WERI-Rb-1 (cell line): Measurements from ENCODE around the gene TRAPPC6A.
A peak's percentile ranks its signal among the peaks of the same experiment; 100 is the strongest.

Experiments used
- DNase-seq: peaks from one replicate; pipeline ENCODE4 v3.0.0-alpha.2; 2020
- H3K27ac ChIP-seq: fragments of 250-450 bp; sonication (Bioruptor Pico); 2 replicates; pipeline ENCODE4 v1.5.1; 2020; ENCODE audit warnings: mild to moderate bottlenecking, moderate library complexity
- H3K27me3 ChIP-seq: fragments of 250-450 bp; sonication (Bioruptor Pico); 2 replicates; pipeline ENCODE4 v1.5.1; 2021; ENCODE audit warnings: mild to moderate bottlenecking, low read depth, moderate library complexity; ENCODE audit not compliant: insufficient read depth, severe bottlenecking
- H3K36me3 ChIP-seq: fragments of 250-450 bp; sonication (Bioruptor Pico); 2 replicates; pipeline ENCODE4 v1.5.1; 2020; ENCODE audit warnings: mild to moderate bottlenecking, moderate library complexity
- H3K4me3 ChIP-seq: 2 replicates; pipeline ENCODE4 v1.5.1; 2011; ENCODE audit warnings: low read depth, mild to moderate bottlenecking, control low read depth, low read length
- H3K9me3 ChIP-seq: fragments of 250-450 bp; sonication (Bioruptor Pico); 2 replicates; pipeline ENCODE4 v1.5.1; 2021; ENCODE audit warnings: mild to moderate bottlenecking, moderate library complexity; ENCODE audit not compliant: severe bottlenecking
- CTCF ChIP-seq: IDR thresholded peaks from 2 replicates; pipeline ENCODE4 v1.5.1; 2011; ENCODE audit warnings: low read depth, mild to moderate bottlenecking, control low read depth, inconsistent platforms, low read length

The TRAPPC6A gene

GRCh38 chr19:45159971-45160324 is 18.1 kb downstream of the TRAPPC6A start:
- DNase-seq = peak; percentile 7
- no peaks in the 10 kb centered on the region; the same call in 1 of the 2 replicates for H3K36me3 ChIP-seq
- H3K27me3 ChIP-seq = no peaks in the 10 kb centered on the region
- TF ChIP-seq CTCF = no peak
- H3K4me3 ChIP-seq = no peak overlapping the region
- H3K27ac ChIP-seq = peak overlapping the region; percentile 26; the same call in 1 of the 2 replicates
- H3K9me3 ChIP-seq = no peaks in the 10 kb centered on the region

- Histone ChIP-seq H3K36me3 (no peaks in the 10 kb centered on the region), H3K9me3 (no peaks in the 10 kb centered on the region), H3K4me3 (no peak overlapping the region), H3K27me3 (no peaks in the 10 kb centered on the region), H3K27ac (peak overlapping the region; percentile 26; the same call in 1 of the 2 replicates)
- DNase-seq = peak; percentile 6
- no peak for TF ChIP-seq CTCF
These were observed 18.6 kb downstream of the TRAPPC6A start for GRCh38 chr19:45159210-45159970.

- no peaks in the 10 kb centered on the region for H3K27me3 ChIP-seq
- no peaks in the 10 kb centered on the region for H3K9me3 ChIP-seq
- H3K4me3 ChIP-seq = no peak overlapping the region
- no peak for DNase-seq
- no peaks in the 10 kb centered on the region for H3K36me3 ChIP-seq
- peak overlapping the region; percentile 49 for H3K27ac ChIP-seq
- no peak for TF ChIP-seq CTCF
These were observed 19.4 kb downstream of the TRAPPC6A start for GRCh38 chr19:45158503-45159209.

GRCh38 chr19:45156751-45157150 is 21.3 kb downstream of the TRAPPC6A start:
- Histone ChIP-seq H3K4me3 (no peak overlapping the region), H3K27me3 (no peaks in the 10 kb centered on the region), H3K27ac (peak overlapping the region; percentile 72), H3K9me3 (no peaks in the 10 kb centered on the region), H3K36me3 (peaks cover 8% of the 10 kb centered on the region)
- peak; percentile 27 for DNase-seq
- no peak for TF ChIP-seq CTCF

GRCh38 chr19:45156011-45156630 is 21.9 kb downstream of the TRAPPC6A start:
- no peak overlapping the region for H3K4me3 ChIP-seq
- H3K27me3 ChIP-seq = no peaks in the 10 kb centered on the region
- peak overlapping the region; percentile 72 for H3K27ac ChIP-seq
- no peaks in the 10 kb centered on the region for H3K9me3 ChIP-seq
- no peak for TF ChIP-seq CTCF
- H3K36me3 ChIP-seq = peaks cover 11% of the 10 kb centered on the region
- peak; percentile 93 for DNase-seq
